Lower lobe of right lung (tissue), 2 donors: ENCODE measurements around the gene OTOG. TPM values are rescaled to one million over a fixed set of nuclear protein-coding genes. Genes with fewer than 3 reads are reported as not detected.
A peak's percentile ranks its signal among the peaks of the same experiment; 100 is the strongest.
"Not testable (repeated sequence)": the region's sequence is repeated elsewhere in the genome, so short reads cannot be mapped to it uniquely, and the experiment has no call there.

Source experiments
- ATAC-seq, 2 donors: fragments of 200-7000 bp; cut with Tn5 transposase; one replicate each; pipeline ENCODE4 v1.9.1; 2020 to 2022; ENCODE audit warnings: mild to moderate bottlenecking in 2 of 2, moderate library complexity in 2 of 2
- DNase-seq: peaks from one replicate; pipeline ENCODE4 v3.0.0-alpha.2; 2020
- H3K27ac ChIP-seq: fragments of 200-600 bp; one replicate; pipeline ENCODE4 v1.8.0; 2022
- H3K27me3 ChIP-seq: fragments of 200-600 bp; one replicate; pipeline ENCODE4 v1.8.0; 2022; ENCODE audit warnings: low read depth
- H3K36me3 ChIP-seq: fragments of 200-600 bp; one replicate; pipeline ENCODE4 v1.8.0; 2022; ENCODE audit warnings: mild to moderate bottlenecking
- H3K4me1 ChIP-seq: fragments of 200-600 bp; one replicate; pipeline ENCODE4 v1.8.0; 2022
- H3K4me3 ChIP-seq: fragments of 200-600 bp; one replicate; pipeline ENCODE4 v1.8.0; 2022; ENCODE audit warnings: mild to moderate bottlenecking
- H3K9me3 ChIP-seq: fragments of 200-600 bp; one replicate; pipeline ENCODE4 v1.8.0; 2022
- intact Hi-C: fragments of 100-400 bp; cut with DNase I; formaldehyde crosslinking; loops from one replicate; pipeline ENCODE4 v1.11.0; 2022
- total RNA-seq: library from RNA; stranded (reverse); fragmentation: NEBNext Ultra II Directional; extraction: Animal tissue kit (Norgen Biotek cat#: 25700); gene quantifications from one replicate; pipeline ENCODE4 v1.2.1, GENCODE V29; 2021
- TF ChIP-seq, protein P1 (sequence below): fragments of 200-600 bp; IDR thresholded peaks from one replicate; pipeline ENCODE4 v1.8.0; 2022; ENCODE audit warnings: antibody characterized with exemption, mild to moderate bottlenecking
- donor health status: DM: no; HTN: yes; CAD: no; lungs with severe emphysema.

OTOG gene
- total RNA-seq, 1 donor from 2014 or later, result not detected

DNA sequence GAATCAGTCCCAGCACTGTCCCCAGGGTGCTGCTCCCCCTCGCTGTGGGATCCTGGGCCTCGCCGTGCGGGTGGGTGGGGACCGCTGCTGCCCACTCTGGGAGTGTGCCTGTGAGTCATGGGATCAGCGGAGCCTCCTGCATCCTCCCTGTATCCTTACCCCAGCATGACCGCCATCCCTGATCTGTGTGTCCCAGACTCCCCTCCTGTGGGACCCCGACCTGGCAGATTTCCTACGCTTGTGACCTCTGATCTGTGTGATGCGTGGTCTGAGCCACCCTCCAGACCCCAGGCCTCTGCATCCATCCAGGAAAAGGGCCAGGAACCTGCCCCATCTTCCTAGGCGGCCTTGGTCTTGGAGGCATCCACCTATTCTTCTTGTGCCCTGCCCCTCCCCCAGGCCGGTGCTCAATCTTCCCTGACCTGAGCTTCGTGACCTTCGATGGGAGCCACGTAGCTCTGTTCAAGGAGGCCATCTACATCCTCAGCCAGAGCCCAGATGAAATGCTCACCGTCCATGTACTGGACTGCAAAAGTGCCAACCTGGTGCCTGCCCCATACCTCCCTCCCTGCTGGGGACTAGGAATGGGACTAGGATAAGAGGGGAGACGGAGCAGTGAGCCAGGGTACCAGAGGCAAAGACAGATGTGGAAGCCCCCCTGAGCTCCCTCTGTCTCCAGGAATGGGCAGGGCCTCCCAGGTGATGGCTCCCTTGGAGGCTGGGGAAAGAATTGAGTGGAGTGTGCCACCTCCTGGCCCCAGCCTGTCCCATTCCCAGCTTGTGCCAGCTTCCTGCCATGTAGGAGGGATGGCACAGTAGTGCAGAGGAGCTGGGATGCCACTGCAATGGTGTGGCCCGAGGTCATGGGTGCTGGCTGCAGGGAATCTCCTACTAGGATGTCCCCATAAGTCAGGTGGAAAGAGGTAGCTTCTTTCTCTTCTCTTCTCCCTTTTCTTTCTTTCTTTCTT lies 65.4 kb downstream of the OTOG start:
- Histone ChIP-seq H3K27ac (no peak overlapping the region), H3K4me3 (no peak overlapping the region), H3K36me3 (no peaks in the 10 kb centered on the region), H3K27me3 (peaks cover 6% of the 10 kb centered on the region), H3K9me3 (no peaks in the 10 kb centered on the region), H3K4me1 (no peaks in the 10 kb centered on the region)
- ATAC-seq, result no peak
- DNase-seq, result peak; percentile 28
- intact Hi-C loops, result no loop called here
- TF ChIP-seq, protein P1, sequence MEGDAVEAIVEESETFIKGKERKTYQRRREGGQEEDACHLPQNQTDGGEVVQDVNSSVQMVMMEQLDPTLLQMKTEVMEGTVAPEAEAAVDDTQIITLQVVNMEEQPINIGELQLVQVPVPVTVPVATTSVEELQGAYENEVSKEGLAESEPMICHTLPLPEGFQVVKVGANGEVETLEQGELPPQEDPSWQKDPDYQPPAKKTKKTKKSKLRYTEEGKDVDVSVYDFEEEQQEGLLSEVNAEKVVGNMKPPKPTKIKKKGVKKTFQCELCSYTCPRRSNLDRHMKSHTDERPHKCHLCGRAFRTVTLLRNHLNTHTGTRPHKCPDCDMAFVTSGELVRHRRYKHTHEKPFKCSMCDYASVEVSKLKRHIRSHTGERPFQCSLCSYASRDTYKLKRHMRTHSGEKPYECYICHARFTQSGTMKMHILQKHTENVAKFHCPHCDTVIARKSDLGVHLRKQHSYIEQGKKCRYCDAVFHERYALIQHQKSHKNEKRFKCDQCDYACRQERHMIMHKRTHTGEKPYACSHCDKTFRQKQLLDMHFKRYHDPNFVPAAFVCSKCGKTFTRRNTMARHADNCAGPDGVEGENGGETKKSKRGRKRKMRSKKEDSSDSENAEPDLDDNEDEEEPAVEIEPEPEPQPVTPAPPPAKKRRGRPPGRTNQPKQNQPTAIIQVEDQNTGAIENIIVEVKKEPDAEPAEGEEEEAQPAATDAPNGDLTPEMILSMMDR, result no peak

DNA sequence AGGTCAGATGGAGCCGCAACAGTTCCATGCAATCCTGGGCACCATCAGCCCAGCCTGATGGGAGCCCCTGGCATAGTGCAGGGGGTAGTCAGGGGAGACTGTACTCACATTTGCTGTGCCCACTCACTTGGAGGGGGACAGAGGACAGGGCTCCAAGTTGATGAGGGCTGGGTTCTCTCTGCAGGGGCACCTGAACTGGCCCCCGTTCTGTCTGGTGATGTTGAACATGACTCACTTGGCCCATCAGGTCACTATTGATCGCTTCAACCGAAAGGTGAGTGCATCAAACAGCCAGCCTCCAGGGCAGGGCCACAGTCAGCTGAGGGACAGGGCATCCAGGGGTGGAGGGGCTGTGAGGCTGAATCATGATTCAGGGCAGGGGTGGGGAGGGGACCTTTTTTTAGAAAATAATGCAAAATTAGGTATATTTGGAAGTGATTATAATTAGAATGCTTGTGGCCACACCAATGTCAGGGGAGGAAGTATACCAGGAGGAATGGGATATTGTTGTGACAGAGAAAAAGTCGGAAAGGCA lies 66.4 kb downstream of the OTOG start:
- DNase-seq (no peak), ATAC-seq (no peak)
- Histone ChIP-seq H3K27me3 (peaks cover 6% of the 10 kb centered on the region), H3K36me3 (no peaks in the 10 kb centered on the region), H3K4me1 (no peaks in the 10 kb centered on the region), H3K4me3 (no peak overlapping the region), H3K9me3 (no peaks in the 10 kb centered on the region), H3K27ac (no peak overlapping the region)
- intact Hi-C loops, result no loop called here
- TF ChIP-seq, protein P1, result no peak

DNA sequence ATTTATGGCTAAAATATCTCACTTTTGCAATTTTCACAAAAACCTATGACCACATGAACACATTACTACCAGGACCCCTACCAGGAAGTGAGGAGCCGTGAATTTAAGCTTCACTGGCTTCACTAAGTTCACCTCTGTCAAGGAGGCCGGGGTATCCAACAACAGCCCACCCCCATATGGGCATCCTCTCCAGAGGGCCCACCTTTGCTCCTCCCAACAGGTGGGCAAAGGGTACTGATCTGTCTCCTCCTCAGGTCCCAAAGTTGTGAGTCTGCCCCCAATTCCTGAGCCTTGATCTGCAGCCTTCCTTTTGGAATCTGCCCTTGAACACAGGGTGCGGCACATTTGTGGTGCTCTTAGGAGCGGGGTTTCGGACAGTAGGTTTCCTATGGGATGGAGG lies 66.9 kb downstream of the OTOG start:
- Histone ChIP-seq H3K4me1 (no peaks in the 10 kb centered on the region), H3K27me3 (peaks cover 6% of the 10 kb centered on the region), H3K36me3 (no peaks in the 10 kb centered on the region), H3K4me3 (no peak overlapping the region), H3K9me3 (peaks cover 2% of the 10 kb centered on the region), H3K27ac (no peak overlapping the region)
- ATAC-seq (no peak), DNase-seq (no peak)
- TF ChIP-seq, protein P1, result no peak
- intact Hi-C loops, result no loop called here

DNA sequence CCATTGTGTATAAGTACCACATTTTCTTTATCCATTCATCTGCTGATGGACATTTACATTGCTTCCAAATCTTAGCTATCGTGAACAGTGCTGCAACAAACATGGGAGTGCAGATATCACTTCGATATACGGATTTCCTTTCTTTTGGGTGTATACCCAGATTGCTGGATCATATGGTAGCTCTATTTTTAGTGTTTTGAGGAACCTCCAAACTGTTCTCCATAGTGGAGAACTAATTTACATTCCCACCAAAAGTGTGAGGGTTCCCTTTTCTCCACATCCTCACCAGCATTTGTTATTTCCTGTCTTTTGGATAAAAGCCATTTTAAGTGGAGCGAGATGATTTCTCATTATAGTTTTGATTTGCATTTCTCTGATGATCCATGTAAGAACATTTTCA lies 75.7 kb downstream of the OTOG start:
- H3K36me3 ChIP-seq, H3K4me3 ChIP-seq, H3K27ac ChIP-seq, H3K27me3 ChIP-seq, H3K4me1 ChIP-seq, intact Hi-C loops, ATAC-seq, H3K9me3 ChIP-seq, DNase-seq: not testable (repeated sequence)

DNA sequence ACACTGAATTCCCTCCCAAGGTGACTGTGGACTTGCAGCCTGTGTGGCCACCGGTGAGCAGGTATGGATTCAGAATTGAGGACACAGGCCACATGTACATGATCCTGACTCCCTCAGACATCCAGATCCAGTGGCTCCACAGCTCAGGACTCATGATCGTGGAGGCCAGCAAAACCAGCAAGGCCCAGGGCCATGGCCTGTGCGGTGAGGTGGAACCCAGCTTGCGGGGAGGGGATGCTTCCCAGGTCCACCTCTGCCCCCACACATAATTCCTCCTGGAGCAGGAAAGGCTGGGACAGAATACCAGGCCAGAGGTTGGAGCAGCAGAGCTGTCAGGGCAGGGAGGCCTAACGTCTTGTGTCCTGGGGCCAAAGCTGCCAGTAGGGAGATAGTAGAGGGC lies 82.1 kb downstream of the OTOG start:
- intact Hi-C loops, result no loop called here
- no peak overlapping the region for H3K4me3 ChIP-seq
- no peak for DNase-seq
- no peaks in the 10 kb centered on the region for H3K9me3 ChIP-seq
- no peaks in the 10 kb centered on the region for H3K27me3 ChIP-seq
- TF ChIP-seq, protein P1, result no peak
- H3K4me1 ChIP-seq, result no peaks in the 10 kb centered on the region
- H3K27ac ChIP-seq, result no peak overlapping the region
- no peaks in the 10 kb centered on the region for H3K36me3 ChIP-seq
- no peak for ATAC-seq

DNA sequence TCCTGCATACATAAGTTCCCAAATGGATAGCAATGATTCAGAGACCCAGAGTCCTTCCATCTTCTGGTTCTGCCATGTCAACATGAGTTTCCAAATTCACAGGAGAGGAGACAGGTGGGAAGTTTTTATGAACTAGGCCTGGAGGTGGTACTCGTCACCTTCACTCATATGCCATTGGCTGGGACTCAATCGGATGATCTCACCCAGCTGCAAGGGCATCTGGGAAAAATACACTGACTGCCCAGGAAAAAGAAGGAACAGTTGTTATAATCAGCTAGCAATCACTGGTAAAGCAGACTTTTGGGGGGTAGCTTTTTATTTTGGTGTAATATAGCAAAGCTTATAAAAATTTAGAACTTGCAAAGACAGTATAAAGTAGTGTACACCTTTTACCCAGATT lies 83.9 kb downstream of the OTOG start:
- Histone ChIP-seq H3K9me3 (no peaks in the 10 kb centered on the region), H3K27me3 (no peaks in the 10 kb centered on the region), H3K27ac (no peak overlapping the region), H3K4me1 (no peaks in the 10 kb centered on the region), H3K36me3 (no peaks in the 10 kb centered on the region), H3K4me3 (no peak overlapping the region)
- DNase-seq (no peak), ATAC-seq (no peak)
- TF ChIP-seq, protein P1, result no peak
- intact Hi-C loops, result no loop called here
